Measurements from ENCODE around the gene TNRC6A.
A peak's percentile ranks its signal among the peaks of the same experiment; 100 is the strongest.

TNRC6A gene

DNA sequence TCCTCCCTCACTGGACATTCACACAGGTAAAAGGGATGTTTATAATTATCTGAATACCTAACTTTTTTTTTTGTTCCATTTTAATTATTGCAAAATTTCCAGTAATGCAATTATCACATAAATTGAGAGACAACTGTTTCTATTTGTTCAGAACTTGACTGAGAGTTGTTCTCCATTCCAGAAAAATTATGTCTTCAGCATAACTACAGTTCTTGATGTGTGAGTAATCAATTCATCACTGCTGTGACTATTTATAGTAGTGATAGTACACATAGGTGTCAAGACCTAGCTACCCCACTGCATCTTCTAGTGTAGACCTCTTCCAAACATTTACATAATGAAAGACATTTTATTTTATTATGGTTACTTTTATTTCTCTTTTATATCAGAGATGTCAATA is 5.8 kb upstream of the TNRC6A start:
- Histone ChIP-seq H4K20me1 (ENCODE audit: insufficient read depth, low read length) (no peaks in the 10 kb centered on the region), H3K27me3 (ENCODE audit: low read depth, low read length) (peaks cover 5% of the 10 kb centered on the region; the same call in 1 of the 2 replicates), H3K4me1 (ENCODE audit: low read length) (peaks cover 3% of the 10 kb centered on the region), H3K79me2 (ENCODE audit: low read length) (no peaks in the 10 kb centered on the region), H3K27ac (ENCODE audit: low read length) (no peak overlapping the region), H3K4me2 (ENCODE audit: low read length) (no peak overlapping the region), H3K9ac (ENCODE audit: low read length) (no peak overlapping the region), H3K36me3 (replicated peaks; ENCODE audit: low read depth, low read length) (no peaks in the 10 kb centered on the region), H3K4me3 (ENCODE audit: low read length) (no peak overlapping the region), H2AFZ (ENCODE audit: low read depth, low read length) (no peak overlapping the region), H3K9me3 (ENCODE audit: insufficient read depth, low read length) (no peaks in the 10 kb centered on the region)
- no peak for TF ChIP-seq EZH2phosphoT487 (IDR thresholded peaks at IDR 0.05; ENCODE audit: low read depth)
- TF ChIP-seq, protein P1, sequence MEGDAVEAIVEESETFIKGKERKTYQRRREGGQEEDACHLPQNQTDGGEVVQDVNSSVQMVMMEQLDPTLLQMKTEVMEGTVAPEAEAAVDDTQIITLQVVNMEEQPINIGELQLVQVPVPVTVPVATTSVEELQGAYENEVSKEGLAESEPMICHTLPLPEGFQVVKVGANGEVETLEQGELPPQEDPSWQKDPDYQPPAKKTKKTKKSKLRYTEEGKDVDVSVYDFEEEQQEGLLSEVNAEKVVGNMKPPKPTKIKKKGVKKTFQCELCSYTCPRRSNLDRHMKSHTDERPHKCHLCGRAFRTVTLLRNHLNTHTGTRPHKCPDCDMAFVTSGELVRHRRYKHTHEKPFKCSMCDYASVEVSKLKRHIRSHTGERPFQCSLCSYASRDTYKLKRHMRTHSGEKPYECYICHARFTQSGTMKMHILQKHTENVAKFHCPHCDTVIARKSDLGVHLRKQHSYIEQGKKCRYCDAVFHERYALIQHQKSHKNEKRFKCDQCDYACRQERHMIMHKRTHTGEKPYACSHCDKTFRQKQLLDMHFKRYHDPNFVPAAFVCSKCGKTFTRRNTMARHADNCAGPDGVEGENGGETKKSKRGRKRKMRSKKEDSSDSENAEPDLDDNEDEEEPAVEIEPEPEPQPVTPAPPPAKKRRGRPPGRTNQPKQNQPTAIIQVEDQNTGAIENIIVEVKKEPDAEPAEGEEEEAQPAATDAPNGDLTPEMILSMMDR (IDR thresholded peaks at IDR 0.05; ENCODE audit: low read depth, low read length) = no peak

DNA sequence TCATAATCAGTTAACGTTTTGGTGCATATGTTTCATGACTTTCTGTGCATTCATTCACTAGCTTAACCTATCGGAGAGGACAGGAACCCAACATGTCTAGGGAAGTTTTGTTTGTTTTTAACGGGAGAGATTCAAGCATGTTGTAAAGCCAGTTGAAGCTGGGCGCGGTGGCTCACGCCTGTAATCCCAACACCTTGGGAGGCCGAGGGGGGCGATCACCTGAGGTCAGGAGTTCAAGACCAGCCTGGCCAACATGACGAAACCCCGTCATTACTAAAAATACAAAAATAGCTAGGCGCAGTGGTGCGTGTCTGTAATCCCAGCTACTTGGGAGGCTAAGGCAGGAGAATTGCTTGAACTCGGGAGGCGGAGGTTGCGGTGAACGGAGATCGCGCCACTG is 1.4 kb upstream of the TNRC6A start:
- Histone ChIP-seq H3K36me3 (replicated peaks; ENCODE audit: low read depth, low read length) (peaks cover 16% of the 10 kb centered on the region), H2AFZ (ENCODE audit: low read depth, low read length) (no peak overlapping the region), H3K27me3 (ENCODE audit: low read depth, low read length) (peaks cover 5% of the 10 kb centered on the region; the same call in 1 of the 2 replicates), H3K9ac (ENCODE audit: low read length) (no peak overlapping the region), H3K4me2 (ENCODE audit: low read length) (no peak overlapping the region), H3K4me1 (ENCODE audit: low read length) (peaks cover 13% of the 10 kb centered on the region), H3K9me3 (ENCODE audit: insufficient read depth, low read length) (no peaks in the 10 kb centered on the region), H3K79me2 (ENCODE audit: low read length) (peaks cover 35% of the 10 kb centered on the region), H3K27ac (ENCODE audit: low read length) (no peak overlapping the region), H3K4me3 (ENCODE audit: low read length) (no peak overlapping the region), H4K20me1 (ENCODE audit: insufficient read depth, low read length) (peaks cover 24% of the 10 kb centered on the region)
- TF ChIP-seq EZH2phosphoT487 (IDR thresholded peaks at IDR 0.05; ENCODE audit: low read depth) = no peak
- TF ChIP-seq, protein P1 (IDR thresholded peaks at IDR 0.05; ENCODE audit: low read depth, low read length) = no peak

DNA sequence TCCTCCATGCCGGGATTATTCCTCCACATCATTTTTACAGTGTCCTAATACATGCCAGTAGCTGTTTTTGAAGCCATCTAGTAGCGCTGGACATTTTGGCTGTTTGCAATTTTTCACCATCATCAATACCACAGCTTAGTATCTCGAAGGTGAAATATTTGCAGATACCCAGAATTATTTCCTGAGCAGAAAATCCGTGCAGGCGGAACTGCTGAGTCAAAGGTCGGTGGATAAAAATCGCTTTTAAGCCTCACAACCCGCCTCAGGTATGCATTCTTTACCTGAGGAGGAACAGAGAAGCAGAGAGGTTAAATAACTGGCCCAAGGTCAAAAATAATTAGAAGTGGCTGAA is 584 bp upstream of the TNRC6A start:
- Histone ChIP-seq H3K9me3 (ENCODE audit: insufficient read depth, low read length) (no peaks in the 10 kb centered on the region), H3K36me3 (replicated peaks; ENCODE audit: low read depth, low read length) (peaks cover 25% of the 10 kb centered on the region), H4K20me1 (ENCODE audit: insufficient read depth, low read length) (peaks cover 33% of the 10 kb centered on the region), H2AFZ (ENCODE audit: low read depth, low read length) (peak overlapping the region; percentile 96), H3K4me2 (ENCODE audit: low read length) (peak overlapping the region; percentile 92), H3K4me1 (ENCODE audit: low read length) (peaks cover 18% of the 10 kb centered on the region), H3K27ac (ENCODE audit: low read length) (peak overlapping the region; percentile 70), H3K4me3 (ENCODE audit: low read length) (peak overlapping the region; percentile 100), H3K79me2 (ENCODE audit: low read length) (peaks cover 43% of the 10 kb centered on the region), H3K9ac (ENCODE audit: low read length) (peak overlapping the region; percentile 95), H3K27me3 (ENCODE audit: low read depth, low read length) (peaks cover 2% of the 10 kb centered on the region; the same call in 1 of the 2 replicates)
- TF ChIP-seq, protein P1 (IDR thresholded peaks at IDR 0.05; ENCODE audit: low read depth, low read length) = no peak
- TF ChIP-seq EZH2phosphoT487 (IDR thresholded peaks at IDR 0.05; ENCODE audit: low read depth) = no peak

DNA sequence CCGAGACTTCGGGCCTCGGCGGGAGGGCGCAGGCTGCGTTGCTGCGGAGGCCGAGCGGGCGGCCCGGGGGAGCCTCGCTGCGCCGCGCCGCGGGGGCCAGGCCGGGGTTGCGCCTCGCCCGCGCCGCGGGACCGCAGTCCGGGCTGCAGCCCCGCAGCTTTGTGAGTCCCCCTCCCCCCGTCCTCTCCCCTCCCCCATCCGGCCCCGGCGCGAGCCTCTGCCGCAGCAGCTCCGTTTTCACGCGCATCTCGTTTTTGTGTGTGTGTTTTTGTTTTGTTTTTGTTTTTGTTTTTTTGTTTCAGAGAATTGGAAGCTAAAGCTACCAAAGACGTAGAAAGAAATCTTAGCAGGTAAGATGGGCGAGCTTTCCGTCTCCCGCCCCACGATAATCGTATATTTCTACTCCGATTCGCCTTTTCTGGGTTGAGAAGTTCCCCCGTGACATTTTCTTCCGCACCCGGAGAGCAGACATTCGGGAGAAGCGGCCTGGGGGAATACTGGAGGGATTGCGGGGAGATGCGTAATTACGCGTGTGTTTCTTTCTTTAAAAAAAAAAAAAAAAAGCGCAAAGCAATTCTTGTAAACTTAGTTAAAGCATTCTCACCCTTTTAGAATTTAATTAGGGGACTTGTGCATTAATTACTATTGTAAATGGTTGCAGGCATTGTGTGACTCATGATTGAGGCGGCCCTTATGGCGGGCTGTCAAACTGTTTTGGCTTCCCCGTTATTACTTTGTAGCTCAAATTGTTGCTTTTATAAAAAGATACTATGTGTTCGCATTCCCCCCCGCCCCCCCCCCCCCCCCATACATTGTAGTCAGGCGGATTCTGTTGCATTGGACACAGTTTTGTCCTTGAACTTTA is 732 bp downstream of the TNRC6A start:
- Histone ChIP-seq H3K9ac (ENCODE audit: low read length) (peak overlapping the region; percentile 95), H3K27me3 (ENCODE audit: low read depth, low read length) (no peaks in the 10 kb centered on the region), H3K4me2 (ENCODE audit: low read length) (peak overlapping the region; percentile 87), H3K36me3 (replicated peaks; ENCODE audit: low read depth, low read length) (peaks cover 26% of the 10 kb centered on the region), H2AFZ (ENCODE audit: low read depth, low read length) (0 out of 2 replicates have a peak overlapping the region, but pooled peaks have one; percentile 40), H3K4me3 (ENCODE audit: low read length) (peak overlapping the region; percentile 100), H3K9me3 (ENCODE audit: insufficient read depth, low read length) (no peaks in the 10 kb centered on the region), H3K4me1 (ENCODE audit: low read length) (peaks cover 31% of the 10 kb centered on the region), H3K27ac (ENCODE audit: low read length) (peak overlapping the region; percentile 70), H3K79me2 (ENCODE audit: low read length) (peaks cover 56% of the 10 kb centered on the region), H4K20me1 (ENCODE audit: insufficient read depth, low read length) (peaks cover 46% of the 10 kb centered on the region)
- TF ChIP-seq EZH2phosphoT487 (IDR thresholded peaks at IDR 0.05; ENCODE audit: low read depth) = no peak
- TF ChIP-seq, protein P1 (IDR thresholded peaks at IDR 0.05; ENCODE audit: low read depth, low read length) = no peak
